Keratinocyte (primary cell): Measurements from ENCODE around the gene S100A10. TPM values are rescaled to one million over a fixed set of nuclear protein-coding genes. Genes with fewer than 3 reads are reported as not detected.
A peak's percentile ranks its signal among the peaks of the same experiment; 100 is the strongest.

Experiments used
- DNase-seq: peaks from one replicate; pipeline ENCODE4 v3.0.0-alpha.2; 2011; ENCODE audit warnings: low read depth, missing footprints, low spot score
- FAIRE-seq: peaks from 2 replicates; lab custom pipeline; 2011; peaks lifted over from hg19 to GRCh38; lab: Jason Lieb, UNC
- H2AFZ ChIP-seq: 2 replicates; pipeline ENCODE4 v1.6.0; 2012; ENCODE audit warnings: low read length, control low read depth, inconsistent platforms; ENCODE audit not compliant: control insufficient read depth
- H3K27ac ChIP-seq: 2 replicates; pipeline ENCODE4 v1.5.1; 2011; ENCODE audit warnings: low read length; ENCODE audit not compliant: control insufficient read depth, insufficient read depth
- H3K27me3 ChIP-seq: 3 replicates; pipeline ENCODE4 v1.6.0; 2011; ENCODE audit warnings: low read length; ENCODE audit not compliant: control insufficient read depth, insufficient read depth; ENCODE audit errors: extremely low read depth
- H3K36me3 ChIP-seq, 2 experiments: 2 replicates in 1 of 2; 3 replicates in 1 of 2; pipeline ENCODE4 v1.5.1; 2011; ENCODE audit warnings: low read length in 2 of 2, mild to moderate bottlenecking in 1 of 2; ENCODE audit not compliant: control insufficient read depth in 2 of 2, insufficient read depth in 2 of 2; ENCODE audit errors: extremely low read depth in 1 of 2
- H3K4me1 ChIP-seq: 3 replicates; pipeline ENCODE4 v1.5.1; 2011; ENCODE audit warnings: low read length; ENCODE audit not compliant: control insufficient read depth, insufficient read depth; ENCODE audit errors: extremely low read depth
- H3K4me2 ChIP-seq: 3 replicates; pipeline ENCODE4 v1.6.0; 2011; ENCODE audit warnings: low read depth, low read length; ENCODE audit not compliant: control insufficient read depth, insufficient read depth; ENCODE audit errors: extremely low read depth
- H3K4me3 ChIP-seq, 3 experiments: fragments of 200-600 bp in 1 of 3; sonication (generic) in 1 of 3; 2 replicates in 2 of 3; 3 replicates in 1 of 3; pipeline ENCODE4 v1.5.1; 2011 to 2016; ENCODE audit warnings: low read length in 3 of 3, mild to moderate bottlenecking in 3 of 3, control low read depth in 2 of 3, inconsistent platforms in 1 of 3, low read depth in 1 of 3, mixed read lengths in 1 of 3, mixed run types in 1 of 3, moderate library complexity in 1 of 3; ENCODE audit not compliant: control insufficient read depth in 2 of 3, insufficient read depth in 2 of 3; ENCODE audit errors: extremely low read depth in 1 of 3
- H3K79me2 ChIP-seq: 2 replicates; pipeline ENCODE4 v1.6.0; 2012; ENCODE audit warnings: low read length; ENCODE audit not compliant: control insufficient read depth, insufficient read depth
- H3K9ac ChIP-seq: 3 replicates; pipeline ENCODE4 v1.6.0; 2011; ENCODE audit warnings: low read length; ENCODE audit not compliant: control insufficient read depth, insufficient read depth; ENCODE audit errors: extremely low read depth
- H3K9me1 ChIP-seq: 3 replicates; pipeline ENCODE4 v1.6.0; 2011; ENCODE audit warnings: low read length; ENCODE audit not compliant: control insufficient read depth, insufficient read depth; ENCODE audit errors: extremely low read depth
- H3K9me3 ChIP-seq: 2 replicates; pipeline ENCODE4 v1.5.1; 2012; ENCODE audit warnings: low read depth, low read length; ENCODE audit not compliant: control insufficient read depth
- H4K20me1 ChIP-seq: 3 replicates; pipeline ENCODE4 v1.6.0; 2011; ENCODE audit warnings: low read length; ENCODE audit not compliant: control insufficient read depth, insufficient read depth; ENCODE audit errors: extremely low read depth
- EZH2 ChIP-seq: IDR thresholded peaks from one replicate; pipeline ENCODE4 v1.6.1; 2012; ENCODE audit warnings: inconsistent platforms, mild to moderate bottlenecking, low read length, moderate library complexity
- dilution Hi-C: fragments of 300-500 bp; cut with MboI; formaldehyde crosslinking; loops from one replicate; pipeline ENCODE4 v1.7.0; 2020; ENCODE audit warnings: low sequenced_read_pairs; ENCODE audit not compliant: extremely low pct_ligation_motif_present
- polyA plus RNA-seq, 5 experiments: library from polyadenylated mRNA; depleted of rRNA in 3 of 5; stranded (reverse) in 3 of 5; stranded (forward) in 1 of 5; unstranded in 1 of 5; fragments of >200 nt; gene quantifications; 1 replicate in 1 of 5; 2 replicates in 3 of 5; 3 replicates in 1 of 5; pipeline versions ENCODE4 v1.2.1 to v1.2.3, GENCODE V29; 2011 to 2012; ENCODE audit warnings: missing spikeins in 2 of 5, low read depth in 1 of 5, low replicate concordance in 1 of 5
- TF ChIP-seq, protein P1 (sequence below), 3 experiments: IDR thresholded peaks in 1 of 3; conservative IDR thresholded peaks in 1 of 3; optimal IDR thresholded peaks in 1 of 3; 2 replicates in 2 of 3; 3 replicates in 1 of 3; pipeline versions ENCODE3 to v1.5.1; 2011; ENCODE audit warnings: low read length in 3 of 3, mild to moderate bottlenecking in 3 of 3, moderate library complexity in 2 of 3, control low read depth in 1 of 3, inconsistent platforms in 1 of 3; ENCODE audit not compliant: insufficient read depth in 2 of 3; ENCODE audit errors: extremely low read depth in 1 of 3

S100A10 gene
- polyA plus RNA-seq, 1 donor (not counting 4 experiments of a cell fraction or from before 2014, with no cell fraction given): 1,061 TPM

DNA sequence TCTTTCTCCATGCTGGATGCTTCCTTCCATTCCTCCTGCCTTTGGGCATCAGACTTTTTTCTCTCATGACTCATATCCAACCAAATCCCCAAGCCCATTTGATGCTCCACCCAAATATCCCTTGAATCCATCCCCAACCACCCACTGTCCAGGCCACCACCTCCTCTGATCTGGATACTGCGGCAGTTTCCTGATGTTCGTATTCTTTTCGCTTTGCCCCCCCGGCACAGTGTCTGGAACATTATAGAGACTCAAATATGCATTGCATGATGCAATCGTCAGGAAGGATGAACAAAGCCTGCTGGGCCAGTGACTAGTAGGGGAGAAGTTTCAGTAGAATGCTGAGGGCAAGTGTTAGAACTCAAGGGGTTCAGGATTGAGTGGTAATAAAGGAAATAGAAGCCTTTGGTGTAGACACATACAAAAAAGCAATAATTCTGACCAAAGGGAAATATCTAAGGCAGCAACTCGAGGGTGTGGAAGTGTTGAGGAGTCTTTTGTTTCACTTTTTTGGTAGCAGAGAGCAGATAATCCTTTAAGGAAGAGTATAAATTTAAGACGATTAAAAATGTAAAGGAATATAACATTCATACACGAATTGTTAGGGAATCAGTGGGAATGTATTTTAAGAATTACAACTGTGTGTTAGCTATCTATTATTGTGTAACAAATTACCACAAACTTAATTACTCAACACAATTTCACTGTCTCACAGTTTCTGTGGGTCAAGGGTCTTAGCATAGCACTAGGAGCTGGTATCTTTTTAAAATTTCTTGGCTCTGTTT lies 35.7 kb upstream of the S100A10 start:
- no peak overlapping the region for H3K4me3 ChIP-seq
- no peaks in the 10 kb centered on the region for H3K9me1 ChIP-seq
- peaks cover 18% of the 10 kb centered on the region for H3K79me2 ChIP-seq
- H3K27ac ChIP-seq: peak overlapping the region; percentile 68
- DNase-seq: no peak
- H2AFZ ChIP-seq: no peak overlapping the region
- peaks cover 47% of the 10 kb centered on the region for H3K4me1 ChIP-seq
- no peaks in the 10 kb centered on the region for H3K27me3 ChIP-seq
- peaks cover 4% of the 10 kb centered on the region for H4K20me1 ChIP-seq
- H3K36me3 ChIP-seq: peaks cover 12 to 31% of the 10 kb centered on the region in 2 experiments
- H3K9me3 ChIP-seq: no peaks in the 10 kb centered on the region
- H3K4me2 ChIP-seq: peak overlapping the region; percentile 17
- dilution Hi-C loops: no loop called here
- no peak for TF ChIP-seq EZH2
- TF ChIP-seq, protein P1, sequence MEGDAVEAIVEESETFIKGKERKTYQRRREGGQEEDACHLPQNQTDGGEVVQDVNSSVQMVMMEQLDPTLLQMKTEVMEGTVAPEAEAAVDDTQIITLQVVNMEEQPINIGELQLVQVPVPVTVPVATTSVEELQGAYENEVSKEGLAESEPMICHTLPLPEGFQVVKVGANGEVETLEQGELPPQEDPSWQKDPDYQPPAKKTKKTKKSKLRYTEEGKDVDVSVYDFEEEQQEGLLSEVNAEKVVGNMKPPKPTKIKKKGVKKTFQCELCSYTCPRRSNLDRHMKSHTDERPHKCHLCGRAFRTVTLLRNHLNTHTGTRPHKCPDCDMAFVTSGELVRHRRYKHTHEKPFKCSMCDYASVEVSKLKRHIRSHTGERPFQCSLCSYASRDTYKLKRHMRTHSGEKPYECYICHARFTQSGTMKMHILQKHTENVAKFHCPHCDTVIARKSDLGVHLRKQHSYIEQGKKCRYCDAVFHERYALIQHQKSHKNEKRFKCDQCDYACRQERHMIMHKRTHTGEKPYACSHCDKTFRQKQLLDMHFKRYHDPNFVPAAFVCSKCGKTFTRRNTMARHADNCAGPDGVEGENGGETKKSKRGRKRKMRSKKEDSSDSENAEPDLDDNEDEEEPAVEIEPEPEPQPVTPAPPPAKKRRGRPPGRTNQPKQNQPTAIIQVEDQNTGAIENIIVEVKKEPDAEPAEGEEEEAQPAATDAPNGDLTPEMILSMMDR (optimal IDR thresholded peaks at IDR 0.05 in 1 of 3, IDR thresholded peaks at IDR 0.05 in 1 of 3, conservative IDR thresholded peaks at IDR 0.05 in 1 of 3; ENCODE audit: extremely low read depth in 1 of 3, insufficient read depth in 2 of 3, low read length in 3 of 3): no peak
- peak; percentile 86 for FAIRE-seq
- H3K9ac ChIP-seq: no peak overlapping the region

DNA sequence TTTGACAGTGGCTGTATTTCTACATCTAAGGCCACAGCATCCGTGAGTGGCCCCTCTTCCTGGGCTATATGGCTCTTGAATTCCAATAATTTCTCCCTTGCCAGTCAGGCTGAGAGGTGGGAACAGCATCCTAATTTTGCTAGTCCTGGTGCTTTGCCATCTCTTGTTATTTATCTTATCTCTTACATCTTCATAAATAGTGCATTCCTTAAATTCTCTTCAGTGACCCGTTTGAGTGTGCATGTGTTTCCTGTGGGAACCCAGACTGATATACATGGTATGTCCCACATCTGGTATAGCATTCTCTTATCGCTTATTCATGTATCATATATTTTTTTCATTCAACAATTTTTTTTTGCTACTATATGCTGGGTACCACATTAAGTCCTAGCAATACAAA lies 33.2 kb upstream of the S100A10 start:
- Histone ChIP-seq H3K9me3 (no peaks in the 10 kb centered on the region), H3K27ac (no peak overlapping the region), H3K4me1 (peaks cover 53% of the 10 kb centered on the region), H3K36me3 (peaks cover 2 to 7% of the 10 kb centered on the region in 2 experiments), H2AFZ (no peak overlapping the region), H3K27me3 (no peaks in the 10 kb centered on the region), H3K9me1 (no peaks in the 10 kb centered on the region), H3K4me2 (no peak overlapping the region), H4K20me1 (no peaks in the 10 kb centered on the region), H3K79me2 (no peaks in the 10 kb centered on the region), H3K4me3 (no peak overlapping the region), H3K9ac (no peak overlapping the region)
- DNase-seq (no peak), FAIRE-seq (peak; percentile 36)
- dilution Hi-C loops: no loop called here
- TF ChIP-seq, protein P1 (optimal IDR thresholded peaks at IDR 0.05 in 1 of 3, IDR thresholded peaks at IDR 0.05 in 1 of 3, conservative IDR thresholded peaks at IDR 0.05 in 1 of 3; ENCODE audit: extremely low read depth in 1 of 3, insufficient read depth in 2 of 3, low read length in 3 of 3): no peak
- no peak for TF ChIP-seq EZH2
